KMS-11 (cell line): ENCODE results near the gene RSU1.

ENCODE experiments used
- H2AFZ ChIP-seq: fragments of 200-600 bp; sonication (generic); 2 replicates; pipeline ENCODE4 v1.6.1; 2016; ENCODE audit warnings: antibody characterized with exemption, mixed run types, low read depth
- H3K27ac ChIP-seq: fragments of 200-600 bp; sonication (generic); 2 replicates; pipeline ENCODE4 v1.6.1; 2016; ENCODE audit warnings: mild to moderate bottlenecking, mixed run types
- H3K27me3 ChIP-seq: fragments of 200-600 bp; sonication (generic); 2 replicates; pipeline ENCODE4 v1.6.1; 2017; ENCODE audit warnings: mild to moderate bottlenecking, low read depth, mixed run types, moderate library complexity; ENCODE audit not compliant: insufficient read depth
- H3K36me3 ChIP-seq: fragments of 200-600 bp; sonication (generic); 2 replicates; pipeline ENCODE4 v1.6.1; 2017; ENCODE audit warnings: mild to moderate bottlenecking, mixed run types; ENCODE audit not compliant: insufficient read depth
- H3K4me1 ChIP-seq: fragments of 200-600 bp; sonication (generic); 2 replicates; pipeline ENCODE4 v1.6.1; 2016; ENCODE audit warnings: mild to moderate bottlenecking, low read depth, mixed run types; ENCODE audit not compliant: poor library complexity, severe bottlenecking
- H3K4me2 ChIP-seq: fragments of 200-600 bp; sonication (generic); 2 replicates; pipeline ENCODE4 v1.7.0; 2016; ENCODE audit warnings: mild to moderate bottlenecking, mixed run types
- H3K4me3 ChIP-seq: fragments of 200-600 bp; sonication (generic); IDR thresholded peaks from 2 replicates; pipeline ENCODE4 v1.6.1; 2017; ENCODE audit warnings: low read depth, low read length, mixed read lengths; ENCODE audit not compliant: insufficient read depth
- H3K79me2 ChIP-seq: fragments of 200-600 bp; sonication (generic); 2 replicates; pipeline ENCODE4 v1.6.1; 2016; ENCODE audit warnings: low read depth, mixed run types; ENCODE audit not compliant: insufficient read depth
- H3K9ac ChIP-seq: fragments of 200-600 bp; sonication (generic); 2 replicates; pipeline ENCODE4 v1.6.1; 2016; ENCODE audit warnings: mild to moderate bottlenecking, mixed run types
- H4K20me1 ChIP-seq: fragments of 200-600 bp; sonication (generic); 2 replicates; pipeline ENCODE4 v1.6.1; 2016; ENCODE audit warnings: mild to moderate bottlenecking, mixed run types; ENCODE audit not compliant: insufficient read depth
- CTCF ChIP-seq: fragments of 200-600 bp; sonication (generic); conservative IDR thresholded peaks from 2 replicates; pipeline ENCODE4 v1.6.1; 2017; ENCODE audit warnings: low read depth, mild to moderate bottlenecking, antibody characterized with exemption, low read length, moderate library complexity, mixed read lengths

The RSU1 gene

GRCh38 chr10:16857419-16857818 is 40.2 kb upstream of the RSU1 start:
- no peak overlapping the region for H2AFZ ChIP-seq
- no peaks in the 10 kb centered on the region for H3K79me2 ChIP-seq
- H3K27ac ChIP-seq = no peak overlapping the region
- H3K4me3 ChIP-seq = no peak overlapping the region
- H3K36me3 ChIP-seq = no peaks in the 10 kb centered on the region
- H3K4me2 ChIP-seq = no peak overlapping the region
- H4K20me1 ChIP-seq = no peaks in the 10 kb centered on the region
- H3K9ac ChIP-seq = no peak overlapping the region
- H3K27me3 ChIP-seq = no peaks in the 10 kb centered on the region
- no peaks in the 10 kb centered on the region for H3K4me1 ChIP-seq
- TF ChIP-seq CTCF = no peak

- Histone ChIP-seq H3K9ac (no peak overlapping the region), H4K20me1 (no peaks in the 10 kb centered on the region), H3K4me2 (no peak overlapping the region), H3K4me3 (no peak overlapping the region), H2AFZ (no peak overlapping the region), H3K79me2 (no peaks in the 10 kb centered on the region), H3K27ac (no peak overlapping the region), H3K27me3 (no peaks in the 10 kb centered on the region), H3K36me3 (no peaks in the 10 kb centered on the region), H3K4me1 (no peaks in the 10 kb centered on the region)
- no peak for TF ChIP-seq CTCF
Measured at GRCh38 chr10:16856567-16856966, 39.3 kb upstream of the RSU1 start.

GRCh38 chr10:16856092-16856491 is 38.9 kb upstream of the RSU1 start:
- no peaks in the 10 kb centered on the region for H3K79me2 ChIP-seq
- no peak overlapping the region for H3K27ac ChIP-seq
- H3K4me1 ChIP-seq = no peaks in the 10 kb centered on the region
- H3K4me3 ChIP-seq = no peak overlapping the region
- H4K20me1 ChIP-seq = no peaks in the 10 kb centered on the region
- no peak overlapping the region for H2AFZ ChIP-seq
- no peaks in the 10 kb centered on the region for H3K27me3 ChIP-seq
- no peaks in the 10 kb centered on the region for H3K36me3 ChIP-seq
- H3K4me2 ChIP-seq = no peak overlapping the region
- no peak for TF ChIP-seq CTCF
- no peak overlapping the region for H3K9ac ChIP-seq

GRCh38 chr10:16854623-16855022 is 37.4 kb upstream of the RSU1 start:
- Histone ChIP-seq H3K27me3 (no peaks in the 10 kb centered on the region), H3K4me1 (no peaks in the 10 kb centered on the region), H3K9ac (no peak overlapping the region), H3K4me3 (no peak overlapping the region), H3K36me3 (no peaks in the 10 kb centered on the region), H3K27ac (no peak overlapping the region), H3K4me2 (no peak overlapping the region), H3K79me2 (no peaks in the 10 kb centered on the region), H4K20me1 (no peaks in the 10 kb centered on the region), H2AFZ (no peak overlapping the region)
- TF ChIP-seq CTCF = no peak

GRCh38 chr10:16853809-16854208 is 36.6 kb upstream of the RSU1 start:
- Histone ChIP-seq H3K27me3 (no peaks in the 10 kb centered on the region), H4K20me1 (no peaks in the 10 kb centered on the region), H3K36me3 (no peaks in the 10 kb centered on the region), H3K79me2 (no peaks in the 10 kb centered on the region), H3K4me3 (no peak overlapping the region), H3K27ac (no peak overlapping the region), H3K4me2 (no peak overlapping the region), H3K9ac (no peak overlapping the region), H2AFZ (no peak overlapping the region), H3K4me1 (no peaks in the 10 kb centered on the region)
- no peak for TF ChIP-seq CTCF
